ENCODE data around the gene TSPAN9. TPM values are rescaled to one million over a fixed set of nuclear protein-coding genes. Genes with fewer than 3 reads are reported as not detected.

The TSPAN9 gene
- total and polyA plus RNA-seq, 10 of the 15 experiments (the other 5 are each of a cell fraction or from before 2014, with no cell fraction given): 0.03 to 1.0 (median 0.12) TPM; not detected in 5

- H4K20me1 ChIP-seq (ENCODE audit: control insufficient read depth, insufficient read depth): no peaks in the 10 kb centered on the region
- intact Hi-C loops (cut with micrococcal nuclease; ENCODE audit: unreplicated experiment) (no loop called here), in situ Hi-C loops (cut with MboI) (loop anchor here (5.0 kb wide), 1 partner anchor 142 kb away; no protein-coding TSS in a partner anchor)
- H3K4me2 ChIP-seq (ENCODE audit: control insufficient read depth, insufficient read depth): no peak overlapping the region
- no peak for ATAC-seq
- no peak overlapping the region for H3K27ac ChIP-seq (ENCODE audit: control insufficient read depth, insufficient read depth)
- POLR2A ChIA-PET: no interaction called here
- no peaks in the 10 kb centered on the region for H3K9me3 ChIP-seq (replicated peaks; ENCODE audit: control insufficient read depth, insufficient read depth, low read length)
- H3K9ac ChIP-seq (ENCODE audit: control insufficient read depth, insufficient read depth, low read length): no peak overlapping the region
- BruUV-seq (replicated peaks): no TSS peak
- no peak for DNase-seq (ENCODE audit: low read depth, low spot score)
- WGBS (ENCODE audit: insufficient coverage, insufficient replicate concordance, low lambda C conversion rate, missing lambda C conversion rate): 31% methylated on average over 24 of the region's 24 CpGs
- SMC1A ChIA-PET (ENCODE audit: uncharacterized antibody, unreplicated experiment): interaction anchor here (0.9 to 1.2 kb wide), 3 partner anchors 13 to 145 kb away, joined by 3 read pairs; no protein-coding TSS in a partner anchor
- no peak overlapping the region for H2AFZ ChIP-seq (ENCODE audit: control insufficient read depth, low read depth, low read length)
- H3K79me2 ChIP-seq (ENCODE audit: control insufficient read depth, insufficient read depth, low read length): no peaks in the 10 kb centered on the region
- no peak for FAIRE-seq
- peaks cover 2 to 7% of the 10 kb centered on the region in 2 experiments; a peak in 3 of 4 replicates for H3K27me3 ChIP-seq (replicated peaks in 1 of 2; ENCODE audit: control insufficient read depth in 2 of 2, insufficient read depth in 2 of 2, low read length in 1 of 2)
- H3K36me3 ChIP-seq (ENCODE audit: control insufficient read depth in 2 of 2, insufficient read depth in 2 of 2, low read length in 1 of 2): no peaks in the 10 kb centered on the region
- no peaks in the 10 kb centered on the region for H3K4me1 ChIP-seq (ENCODE audit: control insufficient read depth, insufficient read depth, low read length)
- CTCF ChIA-PET: interaction anchor here (1.3 to 2.4 kb wide), 2 partner anchors 73 to 145 kb away, joined by 4 to 8 read pairs; no protein-coding TSS in a partner anchor
- no peak for TF ChIP-seq MYC (IDR thresholded peaks at IDR 0.05; ENCODE audit: insufficient read depth, insufficient read length, insufficient replicate concordance, low read length, severe bottlenecking)
- no peak for TF ChIP-seq ZZZ3 (IDR thresholded peaks at IDR 0.05; ENCODE audit: control insufficient read depth, insufficient read length, low read depth)
- no peak for TF ChIP-seq WRNIP1 (IDR thresholded peaks at IDR 0.05; ENCODE audit: borderline replicate concordance, low read depth, low read length)
- TF ChIP-seq HDGF (IDR thresholded peaks at IDR 0.05): no peak
- TF ChIP-seq RBBP5 (conservative IDR thresholded peaks at IDR 0.05): no peak
- TF ChIP-seq ZBTB40 (IDR thresholded peaks at IDR 0.05; ENCODE audit: borderline replicate concordance): no peak
- RAD21 ChIA-PET (ENCODE audit: unreplicated experiment): interaction anchor here (0.6 to 1.3 kb wide), 3 partner anchors 56 to 825 kb away, joined by 3 to 5 read pairs (median 3); no protein-coding TSS in a partner anchor
- no peak overlapping the region for H3K4me3 ChIP-seq
Measured at GRCh38 chr12:3130057-3130830, 53.1 kb downstream of the TSPAN9 start.
